Uterus (tissue), 2 donors: ENCODE measurements around the gene PPP6R2.

ENCODE experiments used
- POLR2A ChIP-seq, 2 donors: fragments of 450-650 bp; IDR thresholded peaks; one replicate each; pipeline ENCODE4 v1.6.1; 2016; ENCODE audit warnings: antibody characterized with exemption in 2 of 2, mild to moderate bottlenecking in 1 of 2, moderate library complexity in 1 of 2
- TF ChIP-seq, protein P1 (sequence below), 4 experiments: fragments of 200-600 bp in 2 of 4; fragments of 450-650 bp in 2 of 4; sonication (generic) in 2 of 4; IDR thresholded peaks; one replicate each; pipeline ENCODE4 v1.5.1; 2016 to 2019; ENCODE audit warnings: antibody characterized with exemption in 4 of 4, mild to moderate bottlenecking in 2 of 4, moderate library complexity in 1 of 4

DNA sequence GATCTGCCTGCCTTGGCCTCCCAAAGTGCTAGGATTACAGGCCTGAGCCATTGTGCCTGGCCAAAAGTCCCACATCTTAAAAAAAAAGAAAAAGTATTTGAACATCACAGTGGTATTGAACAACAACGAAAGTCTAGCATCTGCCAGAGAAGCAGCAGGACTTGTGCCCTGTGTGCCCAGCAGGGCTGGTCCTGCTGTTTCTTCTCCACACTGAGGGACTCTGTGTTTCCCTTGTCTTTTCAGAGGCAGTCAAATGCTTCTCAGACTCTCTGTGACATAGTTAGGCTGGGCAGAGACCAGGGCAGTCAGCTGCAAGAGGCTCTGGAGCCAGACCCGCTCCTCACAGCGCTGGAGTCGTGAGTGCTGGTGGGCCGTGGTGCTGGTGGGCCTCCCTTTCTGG lies 75.5 kb downstream of the PPP6R2 start:
- TF ChIP-seq, protein P1, sequence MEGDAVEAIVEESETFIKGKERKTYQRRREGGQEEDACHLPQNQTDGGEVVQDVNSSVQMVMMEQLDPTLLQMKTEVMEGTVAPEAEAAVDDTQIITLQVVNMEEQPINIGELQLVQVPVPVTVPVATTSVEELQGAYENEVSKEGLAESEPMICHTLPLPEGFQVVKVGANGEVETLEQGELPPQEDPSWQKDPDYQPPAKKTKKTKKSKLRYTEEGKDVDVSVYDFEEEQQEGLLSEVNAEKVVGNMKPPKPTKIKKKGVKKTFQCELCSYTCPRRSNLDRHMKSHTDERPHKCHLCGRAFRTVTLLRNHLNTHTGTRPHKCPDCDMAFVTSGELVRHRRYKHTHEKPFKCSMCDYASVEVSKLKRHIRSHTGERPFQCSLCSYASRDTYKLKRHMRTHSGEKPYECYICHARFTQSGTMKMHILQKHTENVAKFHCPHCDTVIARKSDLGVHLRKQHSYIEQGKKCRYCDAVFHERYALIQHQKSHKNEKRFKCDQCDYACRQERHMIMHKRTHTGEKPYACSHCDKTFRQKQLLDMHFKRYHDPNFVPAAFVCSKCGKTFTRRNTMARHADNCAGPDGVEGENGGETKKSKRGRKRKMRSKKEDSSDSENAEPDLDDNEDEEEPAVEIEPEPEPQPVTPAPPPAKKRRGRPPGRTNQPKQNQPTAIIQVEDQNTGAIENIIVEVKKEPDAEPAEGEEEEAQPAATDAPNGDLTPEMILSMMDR (IDR thresholded peaks at IDR 0.05) = no peak
- no peak for TF ChIP-seq POLR2A (IDR thresholded peaks at IDR 0.05)
